Psoas muscle (tissue), 7 donors: Measurements from ENCODE around the gene ZNF225. TPM values are rescaled to one million over a fixed set of nuclear protein-coding genes. Genes with fewer than 3 reads are reported as not detected.

Source experiments
- polyA plus RNA-seq, 3 donors: library from polyadenylated mRNA; stranded (reverse); fragments of 200-250 nt; gene quantifications; one replicate each; pipeline ENCODE4 v1.2.3, GENCODE V29; 2013
- total RNA-seq, 4 donors: library from RNA; stranded (reverse); fragmentation: NEBNext Ultra II Directional in 2 of 4; extraction: Animal tissue kit (Norgen Biotek cat#: 25700) in 2 of 4; gene quantifications; one replicate each; pipeline versions ENCODE4 v1.2.1 to v1.2.4, GENCODE V29; 2021 to 2023
- donor health status: healthy with polysubstance abuse.
- donor health status: DM: no; HTN: no; CAD: no; lungs with moderate emphysema.
- donor health status: Bipolar disorder and iron deficiency.
- donor health status: healthy.
- donor health status: DM: no; HTN: no; CAD: no.
- donor health status: DM: no; HTN: no; CAD: no.
- donor health status: DM: yes; HTN: yes; CAD: no.

Gene ZNF225
- total and polyA plus RNA-seq, 7 donors = 0.46 to 2.9 (median 1.3) TPM

Other genes with a start within 250 kb of the ZNF225 start
- gene ZNF404, start 229.4 kb upstream of the ZNF225 start, total RNA-seq = 1 to 10 TPM in 2 of 4 donors, under 1 TPM in 2; 0.67 to 2.2 (median 1.3) TPM
- 1 to 10 TPM in 1 of 3 donors, under 1 TPM in 2; 0.27 to 3.8 (median 0.76) TPM for gene ZNF404, start 229.4 kb upstream of the ZNF225 start, polyA plus RNA-seq
- gene ZNF45, start 178.1 kb upstream of the ZNF225 start, total RNA-seq = 1 to 10 TPM; 3.5 to 9.5 (median 4.9) TPM
- gene ZNF45, start 178.1 kb upstream of the ZNF225 start, polyA plus RNA-seq = 1 to 10 TPM; 2.0 to 7.2 (median 2.3) TPM
- gene ZNF221, start 162.2 kb upstream of the ZNF225 start, total RNA-seq = 1 to 10 TPM in 2 of 4 donors, under 1 TPM in 2; 0.54 to 2.5 (median 1.2) TPM
- gene ZNF221, start 162.2 kb upstream of the ZNF225 start, polyA plus RNA-seq = under 1 TPM; 0.23 to 0.93 (median 0.75) TPM
- gene ZNF155, start 129.2 kb upstream of the ZNF225 start, total RNA-seq = 1 to 10 TPM; 1.5 to 4.0 (median 2.5) TPM
- gene ZNF155, start 129.2 kb upstream of the ZNF225 start, polyA plus RNA-seq = 1 to 10 TPM; 1.5 to 2.3 (median 1.6) TPM
- gene ZNF230, start 110.4 kb upstream of the ZNF225 start, total RNA-seq = 1 to 10 TPM in 3 of 4 donors, under 1 TPM in 1; 0.25 to 1.8 (median 1.2) TPM
- 1 to 10 TPM in 1 of 3 donors, under 1 TPM in 2; 0.39 to 1.6 (median 0.55) TPM for gene ZNF230, start 110.4 kb upstream of the ZNF225 start, polyA plus RNA-seq
- gene ZNF222, start 88.0 kb upstream of the ZNF225 start, total RNA-seq = 1 to 10 TPM in 3 of 4 donors, under 1 TPM in 1; 0.47 to 1.9 (median 1.6) TPM
- 1 to 10 TPM; 2.1 to 4.0 (median 2.4) TPM for gene ZNF222, start 88.0 kb upstream of the ZNF225 start, polyA plus RNA-seq
- gene ZNF223, start 61.4 kb upstream of the ZNF225 start, total RNA-seq = 1 to 10 TPM in 1 of 4 donors, under 1 TPM in 3; 0.19 to 1.5 (median 0.64) TPM
- gene ZNF223, start 61.4 kb upstream of the ZNF225 start, polyA plus RNA-seq = 1 to 10 TPM; 1.4 to 2.3 (median 1.6) TPM
- 1 to 10 TPM in 2 of 4 donors, under 1 TPM in 2; 0.66 to 1.1 (median 0.91) TPM for gene ZNF284, start 41.2 kb upstream of the ZNF225 start, total RNA-seq
- under 1 TPM; 0.32 to 0.82 (median 0.40) TPM for gene ZNF284, start 41.2 kb upstream of the ZNF225 start, polyA plus RNA-seq
- 10 to 100 TPM in 1 of 4 donors, 1 to 10 TPM in 3; 3.6 to 10.2 (median 6.4) TPM for gene ZNF224, start 19.0 kb upstream of the ZNF225 start, total RNA-seq
- gene ZNF224, start 19.0 kb upstream of the ZNF225 start, polyA plus RNA-seq = 1 to 10 TPM; 3.2 to 6.8 (median 3.3) TPM
- gene ZNF234, start 28.2 kb downstream of the ZNF225 start, total RNA-seq = 1 to 10 TPM; 4.0 to 6.4 (median 4.1) TPM
- gene ZNF234, start 28.2 kb downstream of the ZNF225 start, polyA plus RNA-seq = 1 to 10 TPM; 1.1 to 6.5 (median 1.6) TPM
- 1 to 10 TPM; 4.4 to 8.6 (median 7.8) TPM for gene ZNF226, start 51.7 kb downstream of the ZNF225 start, total RNA-seq
- 10 to 100 TPM in 1 of 3 donors, 1 to 10 TPM in 2; 2.5 to 12.0 (median 4.2) TPM for gene ZNF226, start 51.7 kb downstream of the ZNF225 start, polyA plus RNA-seq
- gene ZNF227, start 99.1 kb downstream of the ZNF225 start, total RNA-seq = 10 to 100 TPM in 2 of 4 donors, 1 to 10 TPM in 2; 5.9 to 10.8 (median 10.1) TPM
- 10 to 100 TPM in 1 of 3 donors, 1 to 10 TPM in 2; 2.3 to 10.6 (median 2.9) TPM for gene ZNF227, start 99.1 kb downstream of the ZNF225 start, polyA plus RNA-seq
- 1 to 10 TPM in 2 of 4 donors, under 1 TPM in 2; 0.25 to 4.5 (median 1.1) TPM for gene ZNF233, start 146.5 kb downstream of the ZNF225 start, total RNA-seq
- gene ZNF233, start 146.5 kb downstream of the ZNF225 start, polyA plus RNA-seq = 1 to 10 TPM in 1 of 3 donors, under 1 TPM in 2; 0.34 to 2.1 (median 0.77) TPM
- gene ZNF235, start 191.6 kb downstream of the ZNF225 start, total RNA-seq = 1 to 10 TPM; 1.4 to 2.6 (median 2.1) TPM
- 1 to 10 TPM; 1.1 to 3.2 (median 1.5) TPM for gene ZNF235, start 191.6 kb downstream of the ZNF225 start, polyA plus RNA-seq
- gene ZNF112, start 243.3 kb downstream of the ZNF225 start, total RNA-seq = 1 to 10 TPM; 1.4 to 4.8 (median 1.7) TPM
- 1 to 10 TPM in 1 of 3 donors, under 1 TPM in 2; 0.70 to 1.5 (median 0.91) TPM for gene ZNF112, start 243.3 kb downstream of the ZNF225 start, polyA plus RNA-seq